Karpas-422 (cell line): ENCODE results near the gene MRTFA. TPM values are rescaled to one million over a fixed set of nuclear protein-coding genes. Genes with fewer than 3 reads are reported as not detected.

ENCODE experiments used
- DNase-seq: peaks from one replicate; pipeline ENCODE4 v3.0.0-alpha.2; 2015
- H2AFZ ChIP-seq: fragments of 200-600 bp; sonication (generic); 2 replicates; pipeline ENCODE4 v1.6.1; 2014; ENCODE audit warnings: antibody characterized with exemption, low read length, mixed read lengths
- H3K27ac ChIP-seq: fragments of 200-600 bp; sonication (generic); 2 replicates; pipeline ENCODE4 v1.5.1; 2014; ENCODE audit warnings: mild to moderate bottlenecking, low read length, moderate library complexity
- H3K27me3 ChIP-seq: fragments of 200-600 bp; sonication (generic); 2 replicates; pipeline ENCODE4 v1.6.1; 2014; ENCODE audit warnings: low read length, mixed read lengths
- H3K36me3 ChIP-seq: fragments of 200-600 bp; sonication (generic); 2 replicates; pipeline ENCODE4 v1.6.1; 2014; ENCODE audit warnings: low read length, mixed read lengths; ENCODE audit not compliant: insufficient read depth
- H3K4me1 ChIP-seq: fragments of 200-600 bp; sonication (generic); 2 replicates; pipeline ENCODE4 v1.6.1; 2014; ENCODE audit warnings: mild to moderate bottlenecking, low read length, mixed read lengths
- H3K4me2 ChIP-seq: fragments of 200-600 bp; sonication (generic); 2 replicates; pipeline ENCODE4 v1.6.1; 2014; ENCODE audit warnings: low read length, low read depth, mild to moderate bottlenecking; ENCODE audit not compliant: poor library complexity, severe bottlenecking
- H3K4me3 ChIP-seq: fragments of 200-600 bp; sonication (generic); 2 replicates; pipeline ENCODE4 v1.5.1; 2014; ENCODE audit warnings: mild to moderate bottlenecking, antibody characterized with exemption, low read length, mixed read lengths
- H3K79me2 ChIP-seq: fragments of 200-600 bp; sonication (generic); 2 replicates; pipeline ENCODE4 v1.6.1; 2014; ENCODE audit warnings: mild to moderate bottlenecking, low read length, mixed read lengths
- H3K9ac ChIP-seq: fragments of 200-600 bp; sonication (generic); 2 replicates; pipeline ENCODE4 v1.6.0; 2014; ENCODE audit warnings: low read length
- H3K9me2 ChIP-seq: fragments of 200-600 bp; sonication (generic), shearing (Covaris generic); replicated peaks from 2 replicates; pipeline ENCODE4 v1.6.0; 2014; ENCODE audit warnings: mild to moderate bottlenecking, low read length, moderate library complexity; ENCODE audit not compliant: insufficient read depth
- H3K9me3 ChIP-seq: fragments of 300-700, 200-600 bp; sonication (generic); 2 replicates; pipeline ENCODE4 v1.6.1; 2014; ENCODE audit warnings: low read length, mixed read lengths
- H4K20me1 ChIP-seq: fragments of 200-600 bp; sonication (generic); 2 replicates; pipeline ENCODE4 v1.6.1; 2014; ENCODE audit warnings: mild to moderate bottlenecking, antibody characterized with exemption, low read length, low read depth; ENCODE audit not compliant: insufficient read depth
- total RNA-seq: library from RNA; depleted of rRNA; stranded (reverse); fragments of >200 nt; shearing (Covaris generic); gene quantifications from 2 replicates; pipeline ENCODE4 v1.2.3, GENCODE V29; 2014; ENCODE audit warnings: low replicate concordance

Gene MRTFA
- total RNA-seq, 1 experiment from 2014 or later: 37.2 TPM

- Histone ChIP-seq H3K9me2 (no peaks in the 10 kb centered on the region), H3K79me2 (peaks cover 52% of the 10 kb centered on the region), H3K36me3 (no peaks in the 10 kb centered on the region), H3K9ac (no peak overlapping the region), H3K4me2 (no peak overlapping the region), H3K27ac (no peak overlapping the region), H4K20me1 (no peaks in the 10 kb centered on the region), H3K4me3 (no peak overlapping the region), H3K9me3 (no peaks in the 10 kb centered on the region), H2AFZ (no peak overlapping the region), H3K4me1 (peaks cover 37% of the 10 kb centered on the region), H3K27me3 (no peaks in the 10 kb centered on the region)
- no peak for DNase-seq
These were observed 156.5 kb downstream of the MRTFA start for GRCh38 chr22:40479887-40480538.

DNA sequence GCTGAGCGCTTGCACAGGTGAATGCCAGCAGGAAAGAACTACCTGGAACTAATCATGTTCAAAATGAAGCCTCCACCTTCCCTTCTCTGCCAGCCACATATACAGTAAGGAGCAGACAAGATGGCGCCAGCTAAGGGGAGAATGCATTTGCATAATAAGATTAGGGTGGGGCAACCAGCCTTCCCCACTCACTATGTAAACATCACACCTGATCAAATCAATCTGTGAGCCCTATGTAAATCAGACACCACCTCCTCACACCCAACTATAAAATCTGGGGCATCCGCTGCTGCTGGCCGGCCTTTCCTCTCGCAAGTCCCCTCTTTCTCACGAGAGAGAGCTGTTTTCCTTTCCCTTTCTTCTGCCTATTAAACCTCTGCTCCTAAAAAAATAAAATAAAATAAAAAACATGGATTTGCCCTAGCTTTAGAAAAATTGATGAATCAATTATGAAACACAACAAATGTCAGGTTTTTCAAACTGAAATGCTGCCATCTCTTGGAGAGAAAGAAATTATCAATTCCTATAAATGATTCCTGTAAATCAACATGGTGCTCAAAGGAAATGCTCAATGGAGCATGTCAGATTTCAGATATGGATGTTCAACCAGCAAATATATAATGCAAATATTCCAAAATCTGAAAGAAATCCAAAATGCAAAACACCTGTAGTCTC, 157.3 kb downstream of the MRTFA start:
- Histone ChIP-seq H3K9ac (no peak overlapping the region), H3K27me3 (no peaks in the 10 kb centered on the region), H3K79me2 (peaks cover 53% of the 10 kb centered on the region), H4K20me1 (no peaks in the 10 kb centered on the region), H3K9me2 (no peaks in the 10 kb centered on the region), H3K36me3 (no peaks in the 10 kb centered on the region), H2AFZ (no peak overlapping the region), H3K9me3 (no peaks in the 10 kb centered on the region), H3K4me1 (peaks cover 43% of the 10 kb centered on the region), H3K4me3 (no peak overlapping the region), H3K4me2 (no peak overlapping the region), H3K27ac (no peak overlapping the region)
- peak; percentile 47 for DNase-seq

DNA sequence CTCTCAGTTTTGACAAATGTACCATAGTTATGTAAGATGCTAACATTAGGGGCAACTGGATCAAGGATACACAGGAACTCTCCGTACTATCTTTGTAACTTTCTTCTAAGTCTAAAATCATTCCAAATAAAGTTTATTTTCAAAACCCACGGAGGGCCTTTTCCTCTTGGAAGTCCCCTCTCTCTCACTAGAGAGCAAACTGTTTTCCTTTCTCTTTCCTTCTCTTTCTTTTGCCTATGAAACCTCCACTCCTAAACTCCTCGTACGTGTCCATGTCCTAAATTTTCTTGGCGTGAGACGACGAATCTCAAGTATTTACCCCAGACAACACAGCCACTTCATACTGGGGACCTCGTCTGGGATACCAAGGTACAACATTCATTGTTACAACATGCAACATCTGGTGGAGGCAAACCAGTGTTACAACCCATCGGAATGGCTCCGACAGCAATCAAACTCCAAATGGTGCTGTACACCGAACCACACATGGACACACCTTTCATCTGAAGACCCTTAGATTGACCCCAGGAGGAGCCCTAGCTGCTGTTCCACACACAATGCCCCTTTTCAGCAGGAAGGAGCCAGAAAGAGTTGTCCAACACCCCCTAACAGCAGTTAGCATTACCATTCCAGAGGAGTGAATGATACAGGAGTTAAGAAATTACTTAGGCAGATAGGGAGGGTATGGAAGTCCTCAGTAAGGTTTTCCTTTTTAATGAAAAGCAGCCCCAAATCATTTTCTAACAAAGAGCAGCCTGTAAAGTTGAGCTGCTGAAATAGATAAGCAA, 158.0 kb downstream of the MRTFA start:
- Histone ChIP-seq H3K36me3 (no peaks in the 10 kb centered on the region), H2AFZ (no peak overlapping the region), H3K4me2 (no peak overlapping the region), H3K9me2 (no peaks in the 10 kb centered on the region), H3K4me1 (peaks cover 43% of the 10 kb centered on the region), H3K9me3 (no peaks in the 10 kb centered on the region), H3K9ac (no peak overlapping the region), H4K20me1 (no peaks in the 10 kb centered on the region), H3K27ac (peak overlapping the region; percentile 56), H3K79me2 (peaks cover 59% of the 10 kb centered on the region), H3K4me3 (no peak overlapping the region), H3K27me3 (no peaks in the 10 kb centered on the region)
- no peak for DNase-seq

DNA sequence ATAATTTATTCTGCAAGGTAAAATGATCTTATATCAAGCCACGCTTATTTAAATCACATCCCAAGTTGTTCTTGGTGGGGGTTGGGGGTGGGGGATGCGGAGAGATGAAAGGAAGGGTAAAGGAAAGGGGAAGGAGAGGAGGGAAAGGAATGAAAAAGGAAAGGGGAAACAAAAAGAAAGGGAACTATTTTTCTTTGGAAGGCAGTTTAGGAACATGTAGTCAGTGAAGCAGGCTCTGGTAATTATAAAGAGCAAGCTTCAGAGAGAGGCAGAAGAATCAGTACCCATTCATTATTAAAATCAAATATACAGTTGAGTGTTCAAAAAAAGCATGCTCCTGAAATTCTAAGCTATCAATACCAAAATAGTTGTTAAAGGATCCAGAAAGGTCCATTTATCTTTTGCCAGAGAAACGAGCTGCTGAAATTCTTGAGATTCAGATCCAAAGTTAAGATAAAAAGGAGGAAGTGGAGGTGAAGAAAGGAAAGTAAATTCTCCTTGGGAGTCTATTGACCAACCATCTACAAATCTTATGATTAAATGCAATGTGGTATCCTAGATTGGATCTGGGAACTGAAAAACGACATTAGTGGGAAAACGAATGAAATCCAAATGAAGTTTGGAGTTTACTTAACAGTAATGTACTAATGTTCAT, 158.7 kb downstream of the MRTFA start:
- Histone ChIP-seq H3K79me2 (peaks cover 63% of the 10 kb centered on the region), H3K9me2 (no peaks in the 10 kb centered on the region), H3K9ac (no peak overlapping the region), H3K4me3 (no peak overlapping the region), H4K20me1 (no peaks in the 10 kb centered on the region), H3K4me1 (peaks cover 43% of the 10 kb centered on the region), H3K27ac (peak overlapping the region; percentile 56), H3K36me3 (no peaks in the 10 kb centered on the region), H3K9me3 (no peaks in the 10 kb centered on the region), H2AFZ (no peak overlapping the region), H3K27me3 (no peaks in the 10 kb centered on the region), H3K4me2 (no peak overlapping the region)
- no peak for DNase-seq

DNA sequence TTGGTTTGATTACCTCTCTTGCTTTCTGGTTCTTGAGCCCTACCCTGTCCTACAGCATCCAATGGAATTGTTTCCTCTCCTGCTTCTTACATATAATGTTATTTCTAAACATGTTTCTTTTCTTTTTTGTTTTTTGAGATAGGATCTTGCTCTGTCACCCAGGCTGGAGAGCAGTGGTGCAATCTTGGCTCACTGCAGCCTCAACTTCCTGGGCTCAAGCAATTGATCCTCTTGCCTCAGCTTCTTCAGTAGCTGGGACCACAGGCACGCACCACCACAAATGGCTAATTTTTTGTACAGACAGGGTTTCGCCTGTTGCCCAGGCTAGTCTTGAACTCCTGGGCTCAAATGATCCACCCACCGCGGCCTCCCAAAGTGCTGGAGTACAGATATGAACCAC, 160.2 kb downstream of the MRTFA start:
- Histone ChIP-seq H3K9me3 (no peaks in the 10 kb centered on the region), H3K4me2 (no peak overlapping the region), H3K4me3 (no peak overlapping the region), H2AFZ (no peak overlapping the region), H3K9ac (no peak overlapping the region), H4K20me1 (no peaks in the 10 kb centered on the region), H3K27me3 (no peaks in the 10 kb centered on the region), H3K4me1 (peaks cover 43% of the 10 kb centered on the region), H3K27ac (no peak overlapping the region), H3K79me2 (peaks cover 64% of the 10 kb centered on the region), H3K9me2 (no peaks in the 10 kb centered on the region), H3K36me3 (no peaks in the 10 kb centered on the region)
- no peak for DNase-seq

- H3K79me2 ChIP-seq: peaks cover 56% of the 10 kb centered on the region
- H3K9me2 ChIP-seq: no peaks in the 10 kb centered on the region
- H3K27me3 ChIP-seq: no peaks in the 10 kb centered on the region
- H3K4me1 ChIP-seq: peaks cover 30% of the 10 kb centered on the region
- no peak for DNase-seq
- H3K9me3 ChIP-seq: no peaks in the 10 kb centered on the region
- no peak overlapping the region for H3K4me2 ChIP-seq
- H4K20me1 ChIP-seq: no peaks in the 10 kb centered on the region
- H3K4me3 ChIP-seq: no peak overlapping the region
- no peaks in the 10 kb centered on the region for H3K36me3 ChIP-seq
- H2AFZ ChIP-seq: no peak overlapping the region
- H3K27ac ChIP-seq: no peak overlapping the region
- H3K9ac ChIP-seq: no peak overlapping the region
These were observed 162.8 kb downstream of the MRTFA start for GRCh38 chr22:40473703-40474102.

- no peaks in the 10 kb centered on the region for H3K9me3 ChIP-seq
- H2AFZ ChIP-seq: no peak overlapping the region
- H3K36me3 ChIP-seq: no peaks in the 10 kb centered on the region
- no peaks in the 10 kb centered on the region for H3K27me3 ChIP-seq
- H4K20me1 ChIP-seq: no peaks in the 10 kb centered on the region
- no peak for DNase-seq
- H3K4me1 ChIP-seq: peaks cover 24% of the 10 kb centered on the region
- H3K9ac ChIP-seq: no peak overlapping the region
- 0 out of 2 replicates have a peak overlapping the region, but pooled peaks have one; percentile 15 for H3K27ac ChIP-seq
- peaks cover 56% of the 10 kb centered on the region for H3K79me2 ChIP-seq
- H3K4me3 ChIP-seq: no peak overlapping the region
- no peaks in the 10 kb centered on the region for H3K9me2 ChIP-seq
- no peak overlapping the region for H3K4me2 ChIP-seq
These were observed 163.9 kb downstream of the MRTFA start for GRCh38 chr22:40472579-40472978.

- H3K27me3 ChIP-seq: no peaks in the 10 kb centered on the region
- H3K9me3 ChIP-seq: no peaks in the 10 kb centered on the region
- no peak for DNase-seq
- no peaks in the 10 kb centered on the region for H4K20me1 ChIP-seq
- H3K4me1 ChIP-seq: peaks cover 24% of the 10 kb centered on the region
- no peak overlapping the region for H3K27ac ChIP-seq
- no peak overlapping the region for H3K9ac ChIP-seq
- no peak overlapping the region for H3K4me2 ChIP-seq
- H3K4me3 ChIP-seq: no peak overlapping the region
- no peaks in the 10 kb centered on the region for H3K36me3 ChIP-seq
- no peak overlapping the region for H2AFZ ChIP-seq
- peaks cover 56% of the 10 kb centered on the region for H3K79me2 ChIP-seq
- H3K9me2 ChIP-seq: no peaks in the 10 kb centered on the region
These were observed 164.5 kb downstream of the MRTFA start for GRCh38 chr22:40472051-40472450.
